ENCODE measurements around the gene SORCS2.

Gene SORCS2

DNA sequence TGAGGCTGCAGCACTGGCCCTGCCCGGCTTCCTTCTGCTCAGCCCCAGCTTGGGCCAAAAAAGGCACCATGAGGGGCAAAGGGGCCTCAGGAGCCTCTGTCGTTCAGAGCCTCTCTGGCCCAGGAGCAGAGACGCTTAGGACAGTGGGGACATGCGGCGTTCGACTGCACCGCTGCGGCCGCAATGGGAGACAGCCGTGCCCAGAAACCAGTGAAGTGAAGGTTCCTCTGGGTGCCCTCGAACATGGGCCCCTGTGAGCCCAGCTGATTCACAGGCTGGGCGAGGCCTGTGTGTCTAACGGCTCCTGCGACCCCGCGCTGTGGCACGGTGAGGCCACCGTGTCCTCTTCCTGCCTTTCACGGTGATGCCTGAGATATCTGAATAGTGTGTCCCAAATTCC is 512.3 kb downstream of the SORCS2 start:
- no peaks in the 10 kb centered on the region for H3K9me3 ChIP-seq (ENCODE audit: control insufficient read depth, insufficient read depth, low read depth, low read length)
- H3K4me3 ChIP-seq (ENCODE audit: low read depth, low read length): no peak overlapping the region
- H3K36me3 ChIP-seq (ENCODE audit: control insufficient read depth, insufficient read depth, low read length): no peaks in the 10 kb centered on the region
- H3K27me3 ChIP-seq (ENCODE audit: control insufficient read depth, insufficient read depth, low read length): no peaks in the 10 kb centered on the region
- no peak overlapping the region for H3K9ac ChIP-seq (ENCODE audit: low read length)
- peaks cover 17% of the 10 kb centered on the region; the same call in 1 of the 2 replicates for H3K4me1 ChIP-seq (ENCODE audit: control insufficient read depth, insufficient read depth, low read length)
- H3K27ac ChIP-seq (ENCODE audit: low read depth, low read length): no peak overlapping the region

GRCh38 chr4:7705062-7705461 is 512.7 kb downstream of the SORCS2 start:
- no peak overlapping the region for H3K9ac ChIP-seq (ENCODE audit: low read length)
- H3K36me3 ChIP-seq (ENCODE audit: control insufficient read depth, insufficient read depth, low read length): no peaks in the 10 kb centered on the region
- no peak overlapping the region for H3K27ac ChIP-seq (ENCODE audit: low read depth, low read length)
- H3K4me1 ChIP-seq (ENCODE audit: control insufficient read depth, insufficient read depth, low read length): peaks cover 17% of the 10 kb centered on the region; the same call in 1 of the 2 replicates
- no peak overlapping the region for H3K4me3 ChIP-seq (ENCODE audit: low read depth, low read length)
- H3K27me3 ChIP-seq (ENCODE audit: control insufficient read depth, insufficient read depth, low read length): no peaks in the 10 kb centered on the region
- no peaks in the 10 kb centered on the region for H3K9me3 ChIP-seq (ENCODE audit: control insufficient read depth, insufficient read depth, low read depth, low read length)

- peaks cover 17% of the 10 kb centered on the region; the same call in 1 of the 2 replicates for H3K4me1 ChIP-seq (ENCODE audit: control insufficient read depth, insufficient read depth, low read length)
- no peak overlapping the region for H3K27ac ChIP-seq (ENCODE audit: low read depth, low read length)
- no peaks in the 10 kb centered on the region for H3K27me3 ChIP-seq (ENCODE audit: control insufficient read depth, insufficient read depth, low read length)
These were observed 513.3 kb downstream of the SORCS2 start for GRCh38 chr4:7705593-7705992.

DNA sequence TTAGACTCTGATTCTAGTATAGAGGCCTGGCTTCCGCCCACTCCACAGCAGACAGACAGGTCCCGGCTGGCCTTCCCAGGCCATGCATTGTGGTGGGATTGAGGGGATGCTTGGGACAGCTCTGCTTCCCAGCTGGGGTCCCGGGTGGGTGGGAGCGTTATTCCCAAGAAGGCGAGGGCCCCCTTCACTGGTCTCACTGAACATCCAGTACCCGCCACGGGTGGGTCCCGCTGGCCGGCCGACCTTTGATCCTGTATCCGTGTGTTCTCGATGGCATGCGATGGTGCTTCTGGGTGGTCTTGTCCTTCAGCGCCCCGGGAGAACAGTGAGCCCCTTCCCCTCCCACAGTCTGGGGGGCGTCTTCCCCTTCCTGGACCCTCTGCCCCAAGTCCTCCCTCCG is 515.9 kb downstream of the SORCS2 start:
- H3K4me3 ChIP-seq (ENCODE audit: low read depth, low read length): no peak overlapping the region
- H3K4me1 ChIP-seq (ENCODE audit: control insufficient read depth, insufficient read depth, low read length): no peaks in the 10 kb centered on the region
- H3K27ac ChIP-seq (ENCODE audit: low read depth, low read length): no peak overlapping the region
- H3K36me3 ChIP-seq (ENCODE audit: control insufficient read depth, insufficient read depth, low read length): no peaks in the 10 kb centered on the region
- H3K27me3 ChIP-seq (ENCODE audit: control insufficient read depth, insufficient read depth, low read length): no peaks in the 10 kb centered on the region
- no peaks in the 10 kb centered on the region for H3K9me3 ChIP-seq (ENCODE audit: control insufficient read depth, insufficient read depth, low read depth, low read length)
- H3K9ac ChIP-seq (ENCODE audit: low read length): no peak overlapping the region

More at GRCh38 chr4:7705593-7705992, 513.3 kb downstream of the SORCS2 start:
- Histone ChIP-seq H3K9ac (ENCODE audit: low read length) (no peak overlapping the region), H3K4me3 (ENCODE audit: low read depth, low read length) (no peak overlapping the region), H3K36me3 (ENCODE audit: control insufficient read depth, insufficient read depth, low read length) (no peaks in the 10 kb centered on the region), H3K9me3 (ENCODE audit: control insufficient read depth, insufficient read depth, low read depth, low read length) (no peaks in the 10 kb centered on the region)

GRCh38 chr4:7708981-7709380 is 516.6 kb downstream of the SORCS2 start:
- H3K9ac ChIP-seq (ENCODE audit: low read length): no peak overlapping the region
- H3K36me3 ChIP-seq (ENCODE audit: control insufficient read depth, insufficient read depth, low read length): no peaks in the 10 kb centered on the region
- no peaks in the 10 kb centered on the region for H3K9me3 ChIP-seq (ENCODE audit: control insufficient read depth, insufficient read depth, low read depth, low read length)
- H3K27me3 ChIP-seq (ENCODE audit: control insufficient read depth, insufficient read depth, low read length): no peaks in the 10 kb centered on the region
- H3K4me1 ChIP-seq (ENCODE audit: control insufficient read depth, insufficient read depth, low read length): no peaks in the 10 kb centered on the region
- H3K4me3 ChIP-seq (ENCODE audit: low read depth, low read length): no peak overlapping the region
- H3K27ac ChIP-seq (ENCODE audit: low read depth, low read length): no peak overlapping the region

GRCh38 chr4:7709431-7709830 is 517.1 kb downstream of the SORCS2 start:
- Histone ChIP-seq H3K36me3 (ENCODE audit: control insufficient read depth, insufficient read depth, low read length) (no peaks in the 10 kb centered on the region), H3K27ac (ENCODE audit: low read depth, low read length) (no peak overlapping the region), H3K9ac (ENCODE audit: low read length) (no peak overlapping the region), H3K27me3 (ENCODE audit: control insufficient read depth, insufficient read depth, low read length) (no peaks in the 10 kb centered on the region), H3K9me3 (ENCODE audit: control insufficient read depth, insufficient read depth, low read depth, low read length) (no peaks in the 10 kb centered on the region), H3K4me3 (ENCODE audit: low read depth, low read length) (no peak overlapping the region), H3K4me1 (ENCODE audit: control insufficient read depth, insufficient read depth, low read length) (no peaks in the 10 kb centered on the region)

DNA sequence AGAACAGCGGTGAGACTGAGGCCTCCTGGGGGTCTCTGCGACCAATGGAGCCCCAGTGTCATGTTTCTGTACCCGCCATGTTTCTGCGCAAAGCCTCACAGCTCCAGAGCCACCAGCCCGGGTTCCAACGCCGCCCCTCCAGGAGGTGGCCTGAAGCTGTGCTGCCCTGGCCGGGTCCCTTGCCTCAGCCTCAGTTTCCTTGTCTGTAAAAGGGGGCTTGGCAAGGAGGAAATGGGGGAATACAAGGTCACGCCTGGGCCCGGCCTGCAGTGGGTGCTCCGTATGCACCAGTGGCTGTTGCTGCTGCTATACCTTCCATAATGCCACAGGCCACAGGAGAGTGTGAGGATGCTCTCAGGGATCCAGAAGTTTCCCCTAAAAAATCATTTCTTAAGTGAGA is 517.8 kb downstream of the SORCS2 start:
- Histone ChIP-seq H3K27me3 (ENCODE audit: control insufficient read depth, insufficient read depth, low read length) (no peaks in the 10 kb centered on the region), H3K27ac (ENCODE audit: low read depth, low read length) (no peak overlapping the region), H3K9ac (ENCODE audit: low read length) (no peak overlapping the region), H3K9me3 (ENCODE audit: control insufficient read depth, insufficient read depth, low read depth, low read length) (no peaks in the 10 kb centered on the region), H3K4me1 (ENCODE audit: control insufficient read depth, insufficient read depth, low read length) (no peaks in the 10 kb centered on the region), H3K4me3 (ENCODE audit: low read depth, low read length) (no peak overlapping the region), H3K36me3 (ENCODE audit: control insufficient read depth, insufficient read depth, low read length) (no peaks in the 10 kb centered on the region)

DNA sequence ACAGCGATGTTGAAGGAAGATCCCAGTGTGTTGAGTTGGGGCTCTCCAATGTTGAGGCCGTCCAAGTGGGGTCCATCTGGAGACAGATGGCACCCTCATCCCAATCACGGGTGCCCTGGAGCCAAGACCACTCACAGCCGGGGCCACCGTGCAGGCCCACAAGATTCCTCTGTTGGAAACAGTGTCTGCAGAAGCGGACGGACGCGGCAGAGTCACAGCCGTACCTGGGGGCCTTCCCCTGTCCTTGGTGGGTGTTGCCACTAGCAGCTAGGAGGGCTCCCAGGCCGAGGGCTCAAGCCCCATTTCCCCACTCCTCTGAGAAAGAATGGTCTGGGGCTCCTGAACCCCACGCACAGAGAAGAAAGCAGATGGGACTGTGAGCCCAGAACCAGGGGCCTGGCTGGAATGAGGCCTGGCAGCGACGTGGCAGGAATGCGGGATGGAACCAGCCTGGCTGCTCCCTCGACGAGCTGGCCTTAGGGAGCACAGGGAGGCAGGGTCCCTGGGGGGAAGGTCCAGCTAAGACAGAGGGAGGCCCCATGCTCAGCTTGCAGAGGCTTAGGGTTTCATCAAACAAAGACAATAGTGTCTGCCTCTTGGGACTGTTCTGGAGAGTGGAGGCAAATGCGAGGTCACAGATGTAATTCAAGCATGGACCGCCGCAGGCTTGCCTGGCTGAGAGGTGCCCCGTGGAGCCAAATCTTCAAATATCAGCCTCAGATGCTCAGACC is 518.4 kb downstream of the SORCS2 start:
- Histone ChIP-seq H3K27me3 (ENCODE audit: control insufficient read depth, insufficient read depth, low read length) (no peaks in the 10 kb centered on the region), H3K27ac (ENCODE audit: low read depth, low read length) (no peak overlapping the region), H3K4me3 (ENCODE audit: low read depth, low read length) (no peak overlapping the region), H3K9ac (ENCODE audit: low read length) (no peak overlapping the region), H3K36me3 (ENCODE audit: control insufficient read depth, insufficient read depth, low read length) (no peaks in the 10 kb centered on the region), H3K9me3 (ENCODE audit: control insufficient read depth, insufficient read depth, low read depth, low read length) (no peaks in the 10 kb centered on the region), H3K4me1 (ENCODE audit: control insufficient read depth, insufficient read depth, low read length) (no peaks in the 10 kb centered on the region)

DNA sequence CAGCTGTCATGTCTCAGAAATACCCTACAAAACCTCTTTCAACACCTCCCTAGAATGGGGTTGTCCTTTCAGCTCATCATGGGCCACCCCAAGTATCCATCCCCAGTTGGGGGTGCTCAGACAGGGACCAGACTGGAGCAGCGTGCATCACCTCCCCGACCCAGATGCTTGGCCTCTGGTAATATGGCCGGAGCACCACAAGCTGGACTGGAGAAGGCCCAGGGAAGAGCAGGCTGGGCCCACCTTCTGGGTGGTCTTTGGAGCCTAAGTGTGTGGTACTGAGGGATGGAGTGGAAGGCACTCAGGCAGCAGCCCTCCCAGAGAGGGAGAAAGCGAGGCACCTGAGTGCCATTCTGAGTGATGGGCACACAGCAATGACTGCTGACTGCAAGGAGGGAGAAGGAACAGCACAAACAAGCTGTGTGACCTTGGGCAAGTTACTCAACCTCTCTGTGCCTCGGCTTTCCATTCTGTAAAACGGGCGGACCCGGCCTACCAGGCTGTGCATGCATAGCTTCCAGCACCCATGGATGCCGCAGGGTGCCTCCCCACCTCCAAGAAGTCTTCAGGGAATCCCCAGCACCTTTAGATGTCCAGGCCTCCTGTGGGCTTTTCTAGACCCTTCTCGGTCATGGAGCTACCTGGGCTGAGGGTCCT is 519.1 kb downstream of the SORCS2 start:
- H3K36me3 ChIP-seq (ENCODE audit: control insufficient read depth, insufficient read depth, low read length): no peaks in the 10 kb centered on the region
- no peaks in the 10 kb centered on the region for H3K4me1 ChIP-seq (ENCODE audit: control insufficient read depth, insufficient read depth, low read length)

GRCh38 chr4:7712021-7712671 is 519.8 kb downstream of the SORCS2 start:
- Histone ChIP-seq H3K27ac (ENCODE audit: low read depth, low read length) (no peak overlapping the region), H3K9ac (ENCODE audit: low read length) (no peak overlapping the region), H3K4me3 (ENCODE audit: low read depth, low read length) (no peak overlapping the region), H3K36me3 (ENCODE audit: control insufficient read depth, insufficient read depth, low read length) (no peaks in the 10 kb centered on the region), H3K27me3 (ENCODE audit: control insufficient read depth, insufficient read depth, low read length) (no peaks in the 10 kb centered on the region; the same call in 1 of the 2 replicates), H3K4me1 (ENCODE audit: control insufficient read depth, insufficient read depth, low read length) (no peaks in the 10 kb centered on the region), H3K9me3 (ENCODE audit: control insufficient read depth, insufficient read depth, low read depth, low read length) (no peaks in the 10 kb centered on the region)

More for the DNA sequence above, 519.1 kb downstream of the SORCS2 start:
- H3K27ac ChIP-seq (ENCODE audit: low read depth, low read length): no peak overlapping the region
- H3K9ac ChIP-seq (ENCODE audit: low read length): no peak overlapping the region
- no peaks in the 10 kb centered on the region; the same call in 1 of the 2 replicates for H3K27me3 ChIP-seq (ENCODE audit: control insufficient read depth, insufficient read depth, low read length)
- no peak overlapping the region for H3K4me3 ChIP-seq (ENCODE audit: low read depth, low read length)
- H3K9me3 ChIP-seq (ENCODE audit: control insufficient read depth, insufficient read depth, low read depth, low read length): no peaks in the 10 kb centered on the region

DNA sequence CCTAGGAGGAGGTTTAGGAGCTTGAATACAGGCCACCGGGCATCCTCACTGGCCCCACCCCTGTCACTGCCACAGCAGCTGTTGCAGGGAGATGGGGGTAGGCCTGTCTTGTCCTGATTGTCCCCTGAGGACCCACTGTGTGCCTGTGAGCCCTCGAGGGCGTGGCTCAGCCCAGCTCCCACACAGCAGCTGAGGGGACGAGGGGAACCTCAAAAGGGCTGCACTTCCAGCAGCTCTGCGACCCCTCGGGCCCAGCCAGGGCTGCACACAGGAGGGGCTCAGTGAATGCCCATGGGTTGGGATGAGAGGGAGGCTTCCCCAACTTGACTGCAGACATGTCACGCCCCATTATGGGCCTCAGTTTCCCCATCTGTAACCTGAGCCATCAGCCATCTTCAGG is 521.4 kb downstream of the SORCS2 start:
- no peak overlapping the region for H3K9ac ChIP-seq (ENCODE audit: low read length)
- peaks cover 4% of the 10 kb centered on the region for H3K27me3 ChIP-seq (ENCODE audit: control insufficient read depth, insufficient read depth, low read length)
- no peak overlapping the region for H3K4me3 ChIP-seq (ENCODE audit: low read depth, low read length)
- H3K9me3 ChIP-seq (ENCODE audit: control insufficient read depth, insufficient read depth, low read depth, low read length): no peaks in the 10 kb centered on the region
- no peaks in the 10 kb centered on the region for H3K36me3 ChIP-seq (ENCODE audit: control insufficient read depth, insufficient read depth, low read length)
- no peak overlapping the region for H3K27ac ChIP-seq (ENCODE audit: low read depth, low read length)
- H3K4me1 ChIP-seq (ENCODE audit: control insufficient read depth, insufficient read depth, low read length): peaks cover 2% of the 10 kb centered on the region; the same call in 1 of the 2 replicates
